ENCODE results near the gene KDM4C.

DNA sequence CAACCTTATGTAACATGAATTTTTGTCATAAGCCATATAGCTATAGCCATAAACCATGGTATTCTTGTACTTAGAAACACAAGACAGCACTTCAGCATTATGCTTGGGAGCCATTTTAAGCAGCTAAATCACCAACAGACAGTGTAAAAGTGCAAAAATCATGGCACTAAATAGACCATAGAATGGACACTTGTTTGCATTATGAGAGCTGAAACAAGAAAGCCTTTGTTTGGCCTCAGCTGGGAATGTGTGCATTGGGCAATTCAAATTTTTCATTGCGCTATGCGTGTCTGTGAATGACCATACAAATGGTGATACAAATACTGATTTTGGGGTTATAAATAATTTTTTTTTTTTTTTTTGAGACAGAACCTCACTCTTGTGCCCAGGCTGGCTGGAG lies 23.7 kb downstream of the KDM4C start:
- TF ChIP-seq POLR2AphosphoS5 (IDR thresholded peaks at IDR 0.05) (no peak), POLR2A (IDR thresholded peaks at IDR 0.05) (no peak)
- TF ChIP-seq, protein P1, sequence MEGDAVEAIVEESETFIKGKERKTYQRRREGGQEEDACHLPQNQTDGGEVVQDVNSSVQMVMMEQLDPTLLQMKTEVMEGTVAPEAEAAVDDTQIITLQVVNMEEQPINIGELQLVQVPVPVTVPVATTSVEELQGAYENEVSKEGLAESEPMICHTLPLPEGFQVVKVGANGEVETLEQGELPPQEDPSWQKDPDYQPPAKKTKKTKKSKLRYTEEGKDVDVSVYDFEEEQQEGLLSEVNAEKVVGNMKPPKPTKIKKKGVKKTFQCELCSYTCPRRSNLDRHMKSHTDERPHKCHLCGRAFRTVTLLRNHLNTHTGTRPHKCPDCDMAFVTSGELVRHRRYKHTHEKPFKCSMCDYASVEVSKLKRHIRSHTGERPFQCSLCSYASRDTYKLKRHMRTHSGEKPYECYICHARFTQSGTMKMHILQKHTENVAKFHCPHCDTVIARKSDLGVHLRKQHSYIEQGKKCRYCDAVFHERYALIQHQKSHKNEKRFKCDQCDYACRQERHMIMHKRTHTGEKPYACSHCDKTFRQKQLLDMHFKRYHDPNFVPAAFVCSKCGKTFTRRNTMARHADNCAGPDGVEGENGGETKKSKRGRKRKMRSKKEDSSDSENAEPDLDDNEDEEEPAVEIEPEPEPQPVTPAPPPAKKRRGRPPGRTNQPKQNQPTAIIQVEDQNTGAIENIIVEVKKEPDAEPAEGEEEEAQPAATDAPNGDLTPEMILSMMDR (IDR thresholded peaks at IDR 0.05 in 8 of 11, conservative IDR thresholded peaks at IDR 0.05 in 3 of 11) = no peak
